ENCODE data around the gene TEAD1.

Gene TEAD1

DNA sequence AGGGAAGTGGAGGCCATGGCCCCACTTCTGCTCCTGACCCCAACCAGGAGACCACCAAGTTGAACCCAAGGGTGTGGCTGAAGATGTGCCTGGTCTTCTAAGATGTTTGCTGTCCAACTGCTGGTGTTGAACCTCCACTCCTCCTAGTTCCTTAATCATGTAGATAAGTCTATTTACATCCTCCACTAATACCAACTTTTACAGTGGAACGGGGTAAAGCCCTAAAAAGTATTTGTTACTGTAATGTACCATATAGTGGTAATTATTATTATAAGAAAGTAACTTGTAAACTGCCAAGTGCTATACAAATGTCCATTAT, 315.9 kb downstream of the TEAD1 start:
- H3K36me3 ChIP-seq (ENCODE audit: low read depth), result no peaks in the 10 kb centered on the region
- H3K27ac ChIP-seq (ENCODE audit: poor library complexity, severe bottlenecking), result no peak overlapping the region
- no peaks in the 10 kb centered on the region for H3K27me3 ChIP-seq (ENCODE audit: insufficient read depth, poor library complexity, severe bottlenecking)
- H3K4me3 ChIP-seq (ENCODE audit: severe bottlenecking), result no peak overlapping the region
- peaks cover 7% of the 10 kb centered on the region for H3K4me1 ChIP-seq (ENCODE audit: insufficient read depth, poor library complexity, severe bottlenecking)
- no peak for ATAC-seq (ENCODE audit: low read depth)
- no peak for DNase-seq (ENCODE audit: low spot score)
- H3K9me3 ChIP-seq (ENCODE audit: severe bottlenecking), result no peaks in the 10 kb centered on the region
- TF ChIP-seq CTCF (IDR thresholded peaks at IDR 0.05; ENCODE audit: poor library complexity, severe bottlenecking), result no peak

- DNase-seq (ENCODE audit: low spot score), result no peak
- peaks cover 7% of the 10 kb centered on the region for H3K4me1 ChIP-seq (ENCODE audit: insufficient read depth, poor library complexity, severe bottlenecking)
- H3K27ac ChIP-seq (ENCODE audit: poor library complexity, severe bottlenecking), result no peak overlapping the region
- H3K27me3 ChIP-seq (ENCODE audit: insufficient read depth, poor library complexity, severe bottlenecking), result no peaks in the 10 kb centered on the region
- ATAC-seq (ENCODE audit: low read depth), result no peak
- no peak for TF ChIP-seq CTCF (IDR thresholded peaks at IDR 0.05; ENCODE audit: poor library complexity, severe bottlenecking)
- H3K36me3 ChIP-seq (ENCODE audit: low read depth), result no peaks in the 10 kb centered on the region
- peaks cover 5% of the 10 kb centered on the region for H3K9me3 ChIP-seq (ENCODE audit: severe bottlenecking)
- no peak overlapping the region for H3K4me3 ChIP-seq (ENCODE audit: severe bottlenecking)
These were observed 317.2 kb downstream of the TEAD1 start for GRCh38 chr11:12991426-12991825.

- Histone ChIP-seq H3K9me3 (ENCODE audit: severe bottlenecking) (peaks cover 5% of the 10 kb centered on the region), H3K27ac (ENCODE audit: poor library complexity, severe bottlenecking) (no peak overlapping the region), H3K4me1 (ENCODE audit: insufficient read depth, poor library complexity, severe bottlenecking) (peaks cover 7% of the 10 kb centered on the region), H3K36me3 (ENCODE audit: low read depth) (no peaks in the 10 kb centered on the region), H3K4me3 (ENCODE audit: severe bottlenecking) (no peak overlapping the region), H3K27me3 (ENCODE audit: insufficient read depth, poor library complexity, severe bottlenecking) (no peaks in the 10 kb centered on the region)
- peak; percentile 66; the same call in 2 of the 3 replicates for ATAC-seq (ENCODE audit: low read depth)
- no peak for DNase-seq (ENCODE audit: low spot score)
- no peak for TF ChIP-seq CTCF (IDR thresholded peaks at IDR 0.05; ENCODE audit: poor library complexity, severe bottlenecking)
These were observed 319.4 kb downstream of the TEAD1 start for GRCh38 chr11:12993626-12994025.
